ENCODE results near the gene ZNF620. TPM values are rescaled to one million over a fixed set of nuclear protein-coding genes. Genes with fewer than 3 reads are reported as not detected.
"Not testable (repeated sequence)": the region's sequence is repeated elsewhere in the genome, so short reads cannot be mapped to it uniquely, and the experiment has no call there.

ZNF620 gene
- total RNA-seq, 2 experiments from 2014 or later: 6.2 to 6.7 TPM

- ChIA-PET CTCF (no interaction called here), POLR2A (no interaction called here)
Observed at GRCh38 chr3:40490916-40491315, 14.9 kb upstream of the ZNF620 start.

DNA sequence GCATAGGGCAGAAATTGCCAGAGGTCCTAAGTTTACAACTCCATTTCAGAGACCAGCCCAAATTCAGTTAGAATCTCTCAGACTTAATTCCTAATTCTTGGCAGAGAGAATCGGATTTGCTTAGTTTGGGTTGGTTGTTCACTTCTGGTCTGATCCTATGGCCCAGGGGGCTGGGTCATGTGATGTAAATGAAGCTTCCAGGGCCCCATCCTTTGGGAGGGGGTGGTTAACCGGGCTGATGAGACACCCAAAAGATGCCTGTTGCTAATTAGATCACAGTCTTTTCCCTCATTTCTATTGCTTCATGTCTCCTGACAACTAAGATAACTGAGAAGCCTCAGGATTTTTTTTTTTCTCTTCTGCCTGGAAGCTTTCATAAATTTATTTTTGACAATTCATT is 11.1 kb upstream of the ZNF620 start:
- CTCF ChIA-PET: no interaction called here
- POLR2A ChIA-PET: no interaction called here

DNA sequence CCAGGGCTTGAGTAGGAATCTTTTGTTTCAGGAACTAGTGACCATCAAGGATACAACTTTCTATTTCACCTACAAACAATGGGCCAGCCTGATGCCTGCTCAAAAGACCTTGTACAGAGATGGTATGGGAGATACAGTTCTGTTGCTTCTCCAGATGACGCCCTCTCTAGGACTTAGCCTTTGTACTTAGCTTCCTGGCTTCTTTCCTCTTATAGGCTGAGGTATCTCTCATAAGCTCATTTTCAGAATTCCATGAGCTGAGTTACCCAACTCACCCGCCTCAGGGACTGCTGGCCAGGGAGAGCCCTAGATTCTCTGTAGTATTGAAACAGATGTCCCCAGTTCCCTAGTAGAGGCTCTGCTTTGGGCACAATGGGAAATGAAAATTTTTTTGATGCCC is 8.6 kb upstream of the ZNF620 start:
- ChIA-PET POLR2A (no interaction called here), CTCF (no interaction called here)

DNA sequence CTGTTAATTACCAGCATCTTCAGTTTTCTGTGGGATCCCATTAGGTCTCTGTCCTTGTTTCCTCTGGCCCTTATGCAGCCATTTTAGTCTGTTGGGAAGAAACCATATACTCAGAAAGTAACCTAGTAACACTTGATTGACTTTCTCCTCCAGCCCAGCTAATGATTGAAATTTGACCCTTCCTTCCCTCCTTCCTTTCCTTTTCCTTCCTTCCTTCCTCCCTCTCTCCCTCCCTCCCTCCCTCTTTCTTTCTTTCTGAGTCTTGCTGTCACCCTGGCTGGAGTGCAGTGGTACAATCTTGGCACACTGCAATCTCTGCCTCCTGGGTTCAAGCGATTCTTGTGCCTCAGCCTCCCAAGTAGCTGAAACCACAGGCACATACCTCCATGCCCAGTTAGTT is 5.9 kb upstream of the ZNF620 start:
- ChIA-PET POLR2A (no interaction called here), CTCF (no interaction called here)

DNA sequence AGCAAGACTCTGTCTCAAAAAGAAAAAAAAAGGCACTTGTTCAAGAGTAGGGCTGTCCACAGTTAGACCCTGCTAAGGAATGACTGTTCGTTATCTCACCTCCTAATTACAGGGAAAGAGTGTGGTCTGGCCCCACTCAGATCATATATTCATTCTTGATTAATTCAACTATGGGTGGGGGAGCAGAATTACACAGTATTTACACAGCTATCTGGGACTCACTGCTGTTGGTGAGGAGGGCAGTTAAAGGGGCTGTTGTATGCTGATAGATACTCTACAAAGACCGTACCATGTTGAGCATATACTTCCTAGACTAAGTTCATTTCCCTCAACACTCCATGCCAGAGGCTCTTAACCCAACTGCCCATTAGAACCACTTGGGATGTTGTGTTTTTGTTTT is 3.8 kb upstream of the ZNF620 start:
- POLR2A ChIA-PET: no interaction called here
- CTCF ChIA-PET: no interaction called here

GRCh38 chr3:40504636-40505430 is 1.0 kb upstream of the ZNF620 start:
- ChIA-PET POLR2A (interaction anchor here (0.6 to 1.0 kb wide), 3 partner anchors 28 to 47 kb away, joined by 3 to 4 read pairs (median 3); partner anchors contain the start of gene ZNF619), CTCF (no interaction called here)

DNA sequence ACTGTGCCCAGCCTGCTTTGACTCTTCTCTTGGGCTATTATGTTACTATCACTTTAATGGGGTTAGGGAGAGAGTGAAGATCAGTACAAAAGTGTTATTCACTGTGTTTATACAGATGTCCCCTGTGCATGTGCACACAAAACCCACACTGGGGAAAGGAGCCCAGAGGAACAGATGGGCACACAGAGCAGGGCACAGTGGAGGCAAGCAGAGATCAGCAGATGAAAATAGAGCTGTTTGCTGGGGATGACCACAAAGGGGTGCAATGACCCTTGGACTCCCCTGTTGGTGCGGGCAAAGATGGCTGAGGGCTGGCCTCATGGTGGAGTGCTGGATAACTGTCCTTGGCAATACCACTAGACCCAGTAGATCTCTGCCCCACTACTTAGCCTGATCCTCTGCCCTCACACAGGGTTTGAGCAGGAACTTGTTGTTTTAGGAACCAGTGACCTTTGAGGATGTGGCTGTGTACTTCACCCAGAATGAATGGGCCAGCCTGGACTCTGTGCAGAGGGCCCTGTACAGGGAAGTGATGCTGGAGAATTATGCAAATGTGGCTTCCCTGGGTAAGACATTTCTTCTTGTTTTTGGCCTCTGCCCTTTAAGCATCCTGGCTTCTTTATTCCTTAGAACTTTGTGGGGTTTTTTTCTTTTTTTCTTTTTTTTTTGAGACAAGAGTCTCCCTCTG is 5.3 kb downstream of the ZNF620 start:
- ChIA-PET POLR2A (no interaction called here), CTCF (no interaction called here)

DNA sequence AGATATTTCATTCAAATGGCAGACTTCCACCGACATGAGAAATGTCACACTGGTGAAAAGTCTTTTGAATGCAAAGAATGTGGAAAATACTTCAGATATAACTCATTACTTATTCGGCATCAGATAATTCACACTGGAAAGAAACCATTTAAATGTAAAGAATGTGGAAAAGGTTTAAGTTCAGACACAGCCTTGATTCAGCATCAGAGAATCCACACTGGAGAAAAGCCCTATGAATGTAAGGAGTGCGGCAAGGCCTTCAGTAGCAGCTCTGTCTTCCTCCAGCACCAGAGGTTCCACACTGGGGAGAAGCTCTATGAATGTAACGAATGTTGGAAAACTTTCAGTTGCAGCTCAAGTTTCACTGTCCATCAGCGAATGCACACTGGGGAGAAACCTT is 10.4 kb downstream of the ZNF620 start:
- CTCF ChIA-PET: no interaction called here
- POLR2A ChIA-PET: no interaction called here

GRCh38 chr3:40518067-40518466 is 12.2 kb downstream of the ZNF620 start:
- ChIA-PET CTCF (no interaction called here), POLR2A (no interaction called here)

- ChIA-PET POLR2A (no interaction called here), CTCF (no interaction called here)
Observed at GRCh38 chr3:40518848-40519247, 13.0 kb downstream of the ZNF620 start.

- ChIA-PET POLR2A (no interaction called here), CTCF (no interaction called here)
Observed at GRCh38 chr3:40521254-40521653, 15.4 kb downstream of the ZNF620 start.

DNA sequence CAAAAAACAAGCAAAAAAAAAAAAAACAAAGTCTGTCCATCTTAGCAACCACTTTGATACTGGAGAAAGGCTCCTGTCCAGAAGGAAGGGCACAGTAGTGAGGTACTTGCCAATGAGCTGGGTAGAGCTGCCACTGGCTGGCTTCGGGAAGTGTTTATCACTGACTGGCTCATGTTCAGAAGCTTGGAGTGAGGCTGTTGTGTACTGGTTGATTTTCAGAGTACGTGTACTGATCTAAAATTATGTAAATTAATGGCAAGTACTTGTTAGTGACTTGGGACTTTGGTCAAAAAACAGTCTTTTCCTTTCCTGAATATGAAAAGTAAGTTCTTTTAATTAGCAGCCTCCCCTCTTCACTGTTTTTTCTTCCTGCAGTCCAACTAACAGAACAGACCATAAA is 17.9 kb downstream of the ZNF620 start:
- POLR2A ChIA-PET: interaction anchor here (0.5 to 1.4 kb wide), 5 partner anchors 41 to 1523 kb away, joined by 3 to 8 read pairs (median 5); partner anchors contain the start of gene RPL14
- CTCF ChIA-PET: no interaction called here

- ChIA-PET CTCF (no interaction called here), POLR2A (interaction anchor here (0.5 to 1.4 kb wide), 4 partner anchors 64 to 1524 kb away, joined by 3 to 7 read pairs (median 5); partner anchors contain the start of gene RPL14)
Observed at GRCh38 chr3:40524222-40524567, 18.4 kb downstream of the ZNF620 start.

DNA sequence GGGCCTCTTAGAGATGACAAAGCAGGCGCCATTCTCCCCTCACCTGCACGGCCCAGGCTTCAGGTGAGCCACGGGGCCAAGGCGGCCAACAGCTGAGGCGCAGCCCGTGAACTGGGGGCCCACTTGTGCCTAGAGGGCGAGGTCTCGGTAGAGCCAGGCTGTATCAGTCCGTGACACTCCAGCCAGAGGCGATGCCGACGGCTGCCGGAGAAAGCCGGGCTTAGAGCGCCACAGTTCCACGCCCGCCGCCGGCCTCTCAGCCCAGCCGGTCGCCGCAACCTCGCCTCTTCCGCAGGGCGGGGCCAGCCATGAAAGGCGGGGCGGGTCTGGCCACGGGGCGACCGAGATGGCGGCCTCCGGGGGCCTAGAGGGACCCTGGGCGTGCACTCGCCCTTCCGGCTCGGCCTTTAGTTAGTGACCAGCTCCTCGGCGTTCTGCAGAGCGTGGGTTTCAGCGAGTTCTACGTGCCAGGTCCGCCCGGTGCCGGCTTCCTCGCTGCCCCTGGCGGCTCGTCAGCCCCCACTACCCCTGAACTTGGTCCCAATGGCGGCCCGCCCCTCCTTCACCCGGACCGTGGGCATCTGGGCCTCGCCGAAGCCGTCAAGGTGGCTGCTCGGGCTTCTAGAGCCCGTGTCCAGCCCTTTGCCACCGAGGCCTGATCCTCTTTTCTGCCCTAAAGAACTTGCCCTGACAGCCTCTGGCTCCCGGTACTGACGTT is 18.9 kb downstream of the ZNF620 start, which contains the start of gene ZNF621:
ZNF621 (plus strand) TSS at position 393 of the 718 bp plus-strand sequence. CDS start 881 bp downstream, outside the sequence.
- ChIA-PET CTCF (no interaction called here), POLR2A (interaction anchor here (1.1 to 1.4 kb wide), 2 partner anchors 68 to 71 kb away, joined by 3 to 7 read pairs; partner anchors contain the start of gene RPL14)

- CTCF ChIA-PET: no interaction called here
- POLR2A ChIA-PET: no interaction called here
Observed at GRCh38 chr3:40528426-40528825, 22.6 kb downstream of the ZNF620 start.

- POLR2A ChIA-PET: no interaction called here
- CTCF ChIA-PET: no interaction called here
Observed at GRCh38 chr3:40532252-40532651, 26.4 kb downstream of the ZNF620 start.

GRCh38 chr3:40534283-40534682 is 28.4 kb downstream of the ZNF620 start:
- ChIA-PET CTCF (no interaction called here), POLR2A (no interaction called here)

DNA sequence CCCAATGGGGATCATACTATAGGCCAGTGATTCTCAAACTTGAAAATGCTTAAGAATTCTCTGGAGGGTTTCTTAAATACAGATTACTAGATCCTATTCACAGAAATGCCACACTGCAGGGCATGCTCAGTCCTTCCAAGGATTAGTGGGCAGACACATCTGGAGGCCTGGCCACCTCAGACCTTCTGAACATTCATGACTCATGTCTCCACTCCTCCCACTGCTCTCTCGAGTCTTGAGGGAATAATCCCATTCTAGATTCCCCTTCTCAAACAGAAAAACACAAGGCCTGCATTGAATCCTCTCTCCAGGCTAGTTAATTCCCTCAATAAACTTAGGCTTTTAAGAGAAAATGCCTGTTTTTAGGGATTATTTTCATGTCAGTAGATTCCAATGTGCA is 41.0 kb downstream of the ZNF620 start:
- POLR2A ChIA-PET: no interaction called here
- CTCF ChIA-PET: no interaction called here

DNA sequence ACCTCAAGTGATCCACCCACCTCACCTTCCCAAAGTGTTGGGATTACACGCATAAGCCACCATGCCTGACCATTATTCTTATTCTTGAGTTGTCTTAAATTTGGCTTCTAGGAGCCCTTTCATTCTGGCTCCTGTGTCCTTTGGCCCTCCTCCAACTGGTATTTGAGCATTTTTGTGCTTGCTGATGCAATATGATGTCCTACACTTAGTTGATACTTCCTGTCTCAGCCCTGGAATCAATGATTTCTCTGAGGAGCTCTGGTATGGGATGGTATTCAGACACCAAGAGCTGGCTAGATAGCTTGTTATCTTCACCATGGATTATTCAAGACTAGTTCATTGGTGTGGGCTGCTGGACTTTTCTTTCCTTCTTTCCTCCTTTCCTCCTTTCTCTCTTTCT is 44.3 kb downstream of the ZNF620 start:
- POLR2A ChIA-PET: no interaction called here
- CTCF ChIA-PET: no interaction called here

DNA sequence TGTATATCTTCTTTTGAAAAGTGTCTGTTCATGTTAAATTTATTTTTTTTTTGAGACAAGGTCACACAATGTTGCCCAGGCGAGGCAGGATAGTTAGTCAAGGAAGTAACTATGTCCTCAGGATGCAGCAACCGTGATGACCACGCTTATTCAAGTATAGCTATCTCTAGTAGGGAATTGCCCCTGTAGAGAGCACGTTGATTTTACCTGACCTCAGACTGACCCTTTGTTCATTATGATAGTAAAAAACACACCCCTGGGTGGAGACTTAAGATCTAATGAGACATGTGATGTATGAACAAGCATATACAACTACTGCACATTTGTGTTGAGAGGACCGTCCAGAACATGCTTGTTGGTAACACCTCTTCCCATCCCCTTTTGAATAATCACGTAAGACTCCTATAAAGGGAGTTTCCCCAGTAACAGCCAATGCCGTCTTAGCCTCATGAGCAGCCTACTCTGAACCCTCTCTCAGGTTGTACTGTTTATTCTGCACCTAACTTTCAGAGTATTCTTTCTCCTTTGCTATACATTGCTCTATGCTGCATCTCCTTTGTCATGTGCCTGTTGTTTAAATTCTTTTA is 51.8 kb downstream of the ZNF620 start:
- CTCF ChIA-PET: no interaction called here
- POLR2A ChIA-PET: no interaction called here

- CTCF ChIA-PET, POLR2A ChIA-PET: not testable (repeated sequence)
Observed at GRCh38 chr3:40562482-40562881, 56.6 kb downstream of the ZNF620 start.
